ENCODE measurements around the gene SLX9. TPM values are rescaled to one million over a fixed set of nuclear protein-coding genes. Genes with fewer than 3 reads are reported as not detected.
"Not testable (repeated sequence)": the region's sequence is repeated elsewhere in the genome, so short reads cannot be mapped to it uniquely, and the experiment has no call there.

SLX9 gene
- total RNA-seq, 1 donor: 5.2 TPM

GRCh38 chr21:44918581-44919033 is 21.2 kb upstream of the SLX9 start:
- Histone ChIP-seq H3K4me1 (ENCODE audit: insufficient read depth, low read length) (peaks cover 86% of the 10 kb centered on the region), H3K9me3 (ENCODE audit: low read depth, low read length) (no peaks in the 10 kb centered on the region), H3K4me3 (ENCODE audit: low read length) (peak overlapping the region; percentile 80), H3K27me3 (ENCODE audit: insufficient read depth, low read length) (no peaks in the 10 kb centered on the region)

GRCh38 chr21:44919111-44919912 is 20.5 kb upstream of the SLX9 start:
- no peaks in the 10 kb centered on the region for H3K9me3 ChIP-seq (ENCODE audit: low read depth, low read length)

DNA sequence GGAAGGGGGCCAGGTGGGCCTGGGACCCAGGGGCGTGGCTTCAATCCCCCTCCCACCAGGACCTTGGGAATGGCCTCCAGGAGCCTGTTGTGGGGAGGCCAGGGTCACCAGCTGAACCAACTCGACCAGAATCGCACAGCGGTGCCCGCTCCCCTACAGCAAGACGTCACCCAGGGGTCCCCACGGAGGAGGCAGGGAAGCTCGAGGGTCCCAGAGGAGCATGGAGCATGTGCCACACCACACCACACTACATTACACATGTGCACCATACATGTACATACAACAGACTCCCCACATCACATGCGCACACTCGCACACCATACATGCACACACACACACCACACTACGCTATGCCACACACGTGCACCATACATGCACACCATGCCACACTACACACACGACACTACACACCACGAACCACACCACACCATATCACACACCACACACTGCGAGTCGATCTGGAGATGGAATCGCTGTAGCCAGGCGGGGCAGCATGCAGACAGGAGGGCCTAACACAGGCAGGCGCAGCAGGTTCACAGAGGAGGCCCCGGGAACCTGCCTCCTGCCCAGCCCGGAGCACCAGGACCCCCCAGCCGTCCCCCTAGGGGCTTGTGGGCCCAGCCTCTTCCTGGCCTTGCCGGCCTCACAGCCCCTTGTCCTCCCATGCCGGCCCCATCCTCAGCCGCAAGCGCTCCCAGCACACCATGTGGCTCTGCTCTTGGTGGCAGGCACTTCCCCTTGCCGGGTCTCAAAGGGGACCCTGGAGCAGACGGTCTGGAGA is 19.7 kb upstream of the SLX9 start:
- Histone ChIP-seq H3K9me3 (ENCODE audit: low read depth, low read length) (no peaks in the 10 kb centered on the region), H3K27me3 (ENCODE audit: insufficient read depth, low read length) (no peaks in the 10 kb centered on the region), H3K4me1 (ENCODE audit: insufficient read depth, low read length) (peaks cover 86% of the 10 kb centered on the region), H3K4me3 (ENCODE audit: low read length) (peak overlapping the region; percentile 80)

More at GRCh38 chr21:44919111-44919912, 20.5 kb upstream of the SLX9 start:
- H3K4me1 ChIP-seq (ENCODE audit: insufficient read depth, low read length): peaks cover 86% of the 10 kb centered on the region
- H3K4me3 ChIP-seq (ENCODE audit: low read length): peak overlapping the region; percentile 80
- H3K27me3 ChIP-seq (ENCODE audit: insufficient read depth, low read length): no peaks in the 10 kb centered on the region

- Histone ChIP-seq H3K9me3 (ENCODE audit: low read depth, low read length) (no peaks in the 10 kb centered on the region), H3K4me1 (ENCODE audit: insufficient read depth, low read length) (peaks cover 86% of the 10 kb centered on the region), H3K4me3 (ENCODE audit: low read length) (peak within 1 kb of the TSS; percentile 80), H3K27me3 (ENCODE audit: insufficient read depth, low read length) (no peaks in the 10 kb centered on the region)
These were observed 18.9 kb upstream of the SLX9 start, which contains the start of gene ITGB2 for GRCh38 chr21:44920694-44921604. Gene ITGB2 (minus strand): TSS chr21:44920899. CDS start chr21:44910782, 10,117 bp downstream.

GRCh38 chr21:44921928-44922327 is 17.9 kb upstream of the SLX9 start:
- Histone ChIP-seq H3K27me3 (ENCODE audit: insufficient read depth, low read length) (no peaks in the 10 kb centered on the region), H3K4me3 (ENCODE audit: low read length) (peak overlapping the region; percentile 80), H3K4me1 (ENCODE audit: insufficient read depth, low read length) (peaks cover 86% of the 10 kb centered on the region), H3K9me3 (ENCODE audit: low read depth, low read length) (no peaks in the 10 kb centered on the region)

DNA sequence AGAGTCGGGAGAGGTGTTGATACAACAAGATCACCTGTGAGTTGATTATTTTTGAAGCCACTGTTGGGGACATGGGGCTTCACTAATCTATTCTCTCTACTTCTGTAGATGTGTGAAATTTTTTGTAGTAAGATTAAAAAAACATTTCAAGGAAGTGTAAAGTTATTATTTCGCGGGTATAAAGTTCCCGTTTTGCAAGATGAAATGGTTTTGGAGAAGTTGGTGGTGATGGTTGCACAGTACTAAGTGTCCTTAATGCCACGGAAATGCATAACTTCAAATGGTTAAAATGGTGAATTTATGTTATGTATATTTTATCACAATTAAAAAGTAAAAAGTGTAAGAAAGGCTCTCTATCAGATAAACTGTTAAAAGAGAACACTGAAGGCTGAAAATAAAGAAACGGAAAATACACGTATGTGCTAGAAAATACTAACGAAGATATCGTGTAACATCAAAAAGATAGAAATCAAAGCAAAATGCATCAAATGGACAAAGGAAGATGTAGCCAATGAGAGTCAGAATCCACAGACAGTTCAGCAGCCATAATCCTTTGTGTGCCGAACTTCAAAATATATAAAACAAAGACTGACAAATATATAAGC is 16.2 kb upstream of the SLX9 start:
- Histone ChIP-seq H3K27me3 (ENCODE audit: insufficient read depth, low read length) (no peaks in the 10 kb centered on the region), H3K4me1 (ENCODE audit: insufficient read depth, low read length) (peaks cover 84% of the 10 kb centered on the region), H3K4me3 (ENCODE audit: low read length) (no peak overlapping the region), H3K9me3 (ENCODE audit: low read depth, low read length) (no peaks in the 10 kb centered on the region)

DNA sequence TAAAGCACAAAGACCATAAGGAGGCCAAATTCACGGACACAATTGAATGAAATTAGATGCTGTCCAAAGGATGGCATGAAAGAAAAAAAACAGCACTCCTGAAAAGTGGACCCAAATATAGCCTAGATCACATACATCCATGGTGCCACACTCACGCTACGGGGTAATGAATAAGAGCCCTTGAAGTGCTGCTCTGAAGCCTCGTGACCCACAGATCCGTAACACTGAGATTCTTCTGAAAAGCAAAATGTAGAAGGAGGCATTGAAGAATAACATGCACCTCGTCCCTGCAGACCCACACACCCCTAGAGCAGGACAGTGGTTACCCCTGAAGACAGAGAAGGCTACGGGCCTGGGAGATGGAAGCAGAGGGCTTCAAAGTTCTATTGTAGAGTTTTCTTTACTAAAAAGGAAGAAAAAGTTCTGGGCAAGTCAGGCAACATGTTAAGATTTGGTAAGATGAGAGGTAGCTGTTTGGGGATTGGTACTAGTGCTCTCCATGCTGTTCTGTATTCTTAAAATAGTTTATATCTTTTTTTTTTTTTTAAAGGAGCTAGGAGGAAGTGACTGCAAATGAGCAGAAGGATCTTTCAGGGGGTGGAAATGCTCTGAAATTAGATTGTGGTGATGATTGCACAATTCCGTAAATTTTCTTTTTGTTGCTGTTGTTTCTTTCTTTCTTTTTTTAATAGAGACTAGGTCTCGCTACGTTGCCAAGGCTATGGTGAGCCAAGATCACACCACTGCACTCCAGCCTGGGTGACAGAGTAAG is 15.0 kb upstream of the SLX9 start:
- Histone ChIP-seq H3K4me1 (ENCODE audit: insufficient read depth, low read length) (peaks cover 89% of the 10 kb centered on the region), H3K9me3 (ENCODE audit: low read depth, low read length) (no peaks in the 10 kb centered on the region), H3K27me3 (ENCODE audit: insufficient read depth, low read length) (no peaks in the 10 kb centered on the region), H3K4me3 (ENCODE audit: low read length) (no peak overlapping the region)

DNA sequence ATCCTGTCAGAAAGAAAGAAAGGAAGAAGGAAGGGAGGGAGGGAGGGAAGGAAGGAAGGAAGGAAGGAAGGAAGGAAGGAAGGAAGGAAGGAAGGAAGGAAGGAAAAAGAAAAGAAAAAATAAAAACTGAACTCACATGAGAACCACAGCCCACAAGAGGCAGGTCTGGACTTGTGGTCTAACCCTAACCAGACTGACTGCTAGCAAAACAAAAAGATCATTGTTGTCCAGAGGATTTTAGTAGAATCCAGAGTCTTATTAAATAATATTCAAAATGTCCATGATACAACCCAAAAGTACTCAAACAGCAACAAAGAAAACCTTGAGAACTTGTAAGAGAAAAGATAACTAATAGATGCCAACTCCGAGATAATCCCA is 14.5 kb upstream of the SLX9 start:
- Histone ChIP-seq H3K4me1 (ENCODE audit: insufficient read depth, low read length) (peaks cover 94% of the 10 kb centered on the region), H3K9me3 (ENCODE audit: low read depth, low read length) (no peaks in the 10 kb centered on the region), H3K4me3 (ENCODE audit: low read length) (no peak overlapping the region), H3K27me3 (ENCODE audit: insufficient read depth, low read length) (no peaks in the 10 kb centered on the region)

- no peaks in the 10 kb centered on the region for H3K27me3 ChIP-seq (ENCODE audit: insufficient read depth, low read length)
- H3K4me1 ChIP-seq (ENCODE audit: insufficient read depth, low read length): peaks cover 98% of the 10 kb centered on the region
- no peaks in the 10 kb centered on the region for H3K9me3 ChIP-seq (ENCODE audit: low read depth, low read length)
- H3K4me3 ChIP-seq (ENCODE audit: low read length): peak overlapping the region; percentile 59
These were observed 13.3 kb upstream of the SLX9 start for GRCh38 chr21:44926331-44927101.

DNA sequence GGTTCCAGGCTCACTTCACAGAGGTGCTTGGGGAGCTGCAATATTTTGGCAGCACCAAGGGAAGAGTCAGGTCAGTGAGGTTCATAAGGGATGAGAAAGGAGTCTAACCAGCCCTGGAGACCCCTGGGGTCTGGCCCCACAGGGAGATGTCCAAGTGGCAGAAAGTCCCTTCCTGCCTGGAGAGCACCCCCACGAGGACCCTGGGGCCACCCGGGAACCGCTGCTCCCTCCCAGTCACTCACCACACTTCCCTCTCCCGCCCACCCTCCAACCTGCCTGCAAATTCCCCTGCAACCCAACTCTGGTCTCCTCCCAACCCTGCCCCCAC is 12.6 kb upstream of the SLX9 start:
- Histone ChIP-seq H3K4me3 (ENCODE audit: low read length) (peak overlapping the region; percentile 59), H3K4me1 (ENCODE audit: insufficient read depth, low read length) (peaks cover 94% of the 10 kb centered on the region), H3K27me3 (ENCODE audit: insufficient read depth, low read length) (no peaks in the 10 kb centered on the region), H3K9me3 (ENCODE audit: low read depth, low read length) (no peaks in the 10 kb centered on the region)

DNA sequence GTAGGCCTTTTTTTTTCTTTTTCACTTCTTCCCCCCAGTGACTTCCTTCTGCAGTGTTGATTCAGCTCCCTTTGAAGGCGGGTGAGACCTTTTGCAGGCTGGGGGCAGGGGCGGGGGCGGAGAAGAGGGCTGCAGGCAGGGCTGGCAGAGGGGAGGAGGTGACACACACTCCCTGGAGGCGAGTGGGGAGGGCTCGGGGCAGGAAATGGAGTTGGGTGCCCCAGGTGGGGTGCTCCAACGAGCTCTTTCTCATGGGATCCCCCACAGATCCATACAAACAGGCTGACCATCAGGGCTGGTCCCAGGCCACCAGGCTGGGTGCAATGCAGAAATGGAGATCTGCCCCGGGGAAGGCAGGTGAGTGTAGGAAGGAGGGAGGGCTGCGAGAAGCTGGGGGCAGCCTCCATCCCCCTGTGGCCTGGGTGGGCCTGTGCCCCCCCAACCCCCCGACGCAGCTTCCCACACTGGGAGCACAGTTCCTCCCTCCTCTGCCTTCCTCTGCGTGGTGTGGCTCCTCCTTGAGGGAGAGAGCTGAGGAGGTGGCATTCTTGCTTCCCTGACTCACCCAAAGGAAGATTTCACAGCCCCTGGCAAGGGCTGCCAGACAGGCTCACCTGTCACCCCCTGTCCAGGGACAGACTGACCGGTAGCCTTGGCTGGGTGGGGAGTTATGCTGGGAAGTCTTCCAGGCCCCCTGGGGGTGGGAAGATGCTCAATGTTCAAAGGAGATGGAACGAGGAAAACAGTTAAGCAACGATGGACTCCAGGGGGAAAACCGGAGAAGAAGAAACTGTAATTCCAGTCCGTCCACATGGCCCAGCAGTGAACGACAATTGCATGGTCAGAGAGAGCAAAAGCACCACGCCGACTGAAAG is 12.0 kb upstream of the SLX9 start:
- peak overlapping the region; percentile 59 for H3K4me3 ChIP-seq (ENCODE audit: low read length)
- no peaks in the 10 kb centered on the region for H3K27me3 ChIP-seq (ENCODE audit: insufficient read depth, low read length)
- H3K9me3 ChIP-seq (ENCODE audit: low read depth, low read length): no peaks in the 10 kb centered on the region
- H3K4me1 ChIP-seq (ENCODE audit: insufficient read depth, low read length): peaks cover 89% of the 10 kb centered on the region

- H3K4me1 ChIP-seq (ENCODE audit: insufficient read depth, low read length): peaks cover 89% of the 10 kb centered on the region
- H3K9me3 ChIP-seq (ENCODE audit: low read depth, low read length); H3K27me3 ChIP-seq (ENCODE audit: insufficient read depth, low read length): not testable (repeated sequence)
- H3K4me3 ChIP-seq (ENCODE audit: low read length): peak overlapping the region; percentile 59
These were observed 11.2 kb upstream of the SLX9 start for GRCh38 chr21:44928500-44929241.

Measured in mononuclear cell (primary cell).